Measurements from ENCODE around the gene NEURL3.

DNA sequence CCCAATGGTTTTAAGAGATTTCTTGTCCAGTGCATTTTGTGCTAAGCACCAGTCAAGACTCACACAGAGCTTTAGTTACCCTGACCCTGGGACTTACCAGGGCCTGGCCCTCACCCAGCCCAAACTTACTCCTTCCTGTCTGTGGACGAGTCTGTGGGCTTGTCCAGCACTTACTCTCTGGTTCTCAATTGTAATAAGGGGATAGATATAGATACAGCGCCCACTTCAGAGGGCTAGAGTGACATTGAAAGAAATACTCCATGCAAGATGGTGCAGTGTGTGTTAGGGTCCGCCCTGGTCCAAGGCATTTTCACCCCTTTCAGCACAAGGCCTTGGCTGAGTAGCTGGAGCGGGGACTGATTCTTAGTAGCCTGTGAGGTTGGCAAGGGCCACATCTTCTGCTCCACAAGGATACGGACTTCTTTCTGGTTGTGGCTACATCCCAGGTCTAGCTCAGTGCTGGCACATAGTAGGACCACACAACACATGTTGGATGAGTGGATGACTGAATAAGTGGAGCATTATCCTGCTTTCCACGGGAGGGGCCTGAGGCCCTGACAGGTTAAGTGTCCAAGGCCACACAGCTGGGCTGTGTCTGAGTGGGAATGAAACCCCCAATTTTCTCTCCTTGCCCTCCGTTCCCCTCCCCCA lies 27.6 kb upstream of the NEURL3 start:
- TF ChIP-seq, protein P1, sequence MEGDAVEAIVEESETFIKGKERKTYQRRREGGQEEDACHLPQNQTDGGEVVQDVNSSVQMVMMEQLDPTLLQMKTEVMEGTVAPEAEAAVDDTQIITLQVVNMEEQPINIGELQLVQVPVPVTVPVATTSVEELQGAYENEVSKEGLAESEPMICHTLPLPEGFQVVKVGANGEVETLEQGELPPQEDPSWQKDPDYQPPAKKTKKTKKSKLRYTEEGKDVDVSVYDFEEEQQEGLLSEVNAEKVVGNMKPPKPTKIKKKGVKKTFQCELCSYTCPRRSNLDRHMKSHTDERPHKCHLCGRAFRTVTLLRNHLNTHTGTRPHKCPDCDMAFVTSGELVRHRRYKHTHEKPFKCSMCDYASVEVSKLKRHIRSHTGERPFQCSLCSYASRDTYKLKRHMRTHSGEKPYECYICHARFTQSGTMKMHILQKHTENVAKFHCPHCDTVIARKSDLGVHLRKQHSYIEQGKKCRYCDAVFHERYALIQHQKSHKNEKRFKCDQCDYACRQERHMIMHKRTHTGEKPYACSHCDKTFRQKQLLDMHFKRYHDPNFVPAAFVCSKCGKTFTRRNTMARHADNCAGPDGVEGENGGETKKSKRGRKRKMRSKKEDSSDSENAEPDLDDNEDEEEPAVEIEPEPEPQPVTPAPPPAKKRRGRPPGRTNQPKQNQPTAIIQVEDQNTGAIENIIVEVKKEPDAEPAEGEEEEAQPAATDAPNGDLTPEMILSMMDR (conservative IDR thresholded peaks at IDR 0.05; ENCODE audit: low read depth, low read length): no peak
- TF ChIP-seq CEBPB (IDR thresholded peaks at IDR 0.05; ENCODE audit: low read depth, low read length) (no peak), POLR2A (IDR thresholded peaks at IDR 0.05; ENCODE audit: low read depth, low read length) (no peak), RFX5 (IDR thresholded peaks at IDR 0.05; ENCODE audit: low read depth, low read length) (no peak), RCOR1 (IDR thresholded peaks at IDR 0.05; ENCODE audit: insufficient replicate concordance, low read length) (no peak), NFE2L2 (IDR thresholded peaks at IDR 0.05; ENCODE audit: low read depth, low read length) (no peak), MAFK (IDR thresholded peaks at IDR 0.05; ENCODE audit: low read depth, low read length) (no peak), BHLHE40 (IDR thresholded peaks at IDR 0.05; ENCODE audit: low read depth, low read length) (no peak), RAD21 (IDR thresholded peaks at IDR 0.05; ENCODE audit: low read length) (no peak), MAZ (IDR thresholded peaks at IDR 0.05; ENCODE audit: borderline replicate concordance, low read depth, low read length) (no peak), USF2 (IDR thresholded peaks at IDR 0.05; ENCODE audit: low read depth, low read length) (no peak)
